ENCODE measurements around the gene XPR1.

DNA sequence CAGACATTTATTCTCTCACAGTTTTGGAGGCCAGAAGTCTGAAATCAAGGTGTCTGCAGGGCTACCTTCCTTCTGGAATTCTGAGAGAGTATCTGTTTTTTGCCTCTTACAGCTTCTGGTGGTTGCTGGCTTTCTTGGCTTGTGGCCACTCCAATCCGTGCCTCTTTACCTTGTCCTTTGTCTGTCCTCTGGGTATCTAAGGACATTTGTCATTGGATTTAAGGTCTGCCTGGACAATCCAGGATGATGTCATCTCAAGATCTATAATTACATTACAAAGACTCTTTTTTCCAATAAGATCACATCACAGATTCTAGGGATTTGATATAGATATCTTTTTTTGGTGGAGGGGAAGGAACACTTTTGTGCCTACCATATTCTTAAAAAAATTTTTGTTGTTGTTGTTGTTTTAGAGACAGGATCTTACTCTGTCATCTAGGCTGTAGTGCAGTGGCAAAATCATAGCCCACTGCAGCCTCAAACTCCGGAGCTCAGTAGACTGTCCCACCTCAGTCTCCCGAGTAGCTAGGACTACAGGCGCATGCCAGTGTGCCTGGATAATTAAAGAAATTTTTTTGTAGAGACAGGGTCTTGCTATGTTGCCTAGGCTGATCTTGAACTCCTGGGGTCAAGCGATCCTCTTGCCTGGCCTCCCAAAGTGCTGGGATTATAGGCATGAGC is 61.9 kb downstream of the XPR1 start:
- TF ChIP-seq CTCF (IDR thresholded peaks at IDR 0.05) (no peak), POLR2AphosphoS5 (IDR thresholded peaks at IDR 0.05) (no peak)

Data from transverse colon (tissue), 4 donors.